Activated CD8-positive, alpha-beta memory T cell treated with anti-CD3 and anti-CD28 coated beads for 48 hours (primary cell): Measurements from ENCODE around the gene SLC7A10.

ENCODE experiments used
- DNase-seq, 3 experiments: peaks; one replicate each; pipeline ENCODE4 v3.0.0-alpha.2; 2020; ENCODE audit warnings: low read depth in 2 of 3, low spot score in 2 of 3

The SLC7A10 gene

GRCh38 chr19:33255781-33256180, 30.1 kb upstream of the SLC7A10 start:
- DNase-seq: no peak

GRCh38 chr19:33254245-33254824, 28.7 kb upstream of the SLC7A10 start:
- no peak for DNase-seq

GRCh38 chr19:33252971-33253370, 27.3 kb upstream of the SLC7A10 start:
- no peak for DNase-seq

- no peak for DNase-seq
These were observed 26.8 kb upstream of the SLC7A10 start for GRCh38 chr19:33252418-33252962.

GRCh38 chr19:33251526-33252090, 26.0 kb upstream of the SLC7A10 start:
- no peak for DNase-seq

GRCh38 chr19:33251076-33251475, 25.4 kb upstream of the SLC7A10 start:
- DNase-seq: no peak

- DNase-seq: no peak
These were observed 24.9 kb upstream of the SLC7A10 start for GRCh38 chr19:33250500-33250899.

GRCh38 chr19:33249740-33250366, 24.2 kb upstream of the SLC7A10 start:
- DNase-seq: no peak

GRCh38 chr19:33248954-33249613, 23.4 kb upstream of the SLC7A10 start:
- no peak for DNase-seq

- no peak for DNase-seq
These were observed 22.9 kb upstream of the SLC7A10 start for GRCh38 chr19:33248553-33248953.

GRCh38 chr19:33248104-33248503, 22.5 kb upstream of the SLC7A10 start:
- DNase-seq: no peak

GRCh38 chr19:33247441-33247819, 21.8 kb upstream of the SLC7A10 start:
- DNase-seq: no peak

- DNase-seq: no peak
These were observed 21.2 kb upstream of the SLC7A10 start for GRCh38 chr19:33246709-33247440.

GRCh38 chr19:33245948-33246708, 20.5 kb upstream of the SLC7A10 start:
- DNase-seq: no peak

GRCh38 chr19:33242911-33243310, 17.3 kb upstream of the SLC7A10 start:
- no peak for DNase-seq

GRCh38 chr19:33242131-33242530, 16.5 kb upstream of the SLC7A10 start:
- DNase-seq: no peak

- peak in 1 of 3 experiments; percentile 11 for DNase-seq
These were observed 16.0 kb upstream of the SLC7A10 start for GRCh38 chr19:33241530-33242101.

GRCh38 chr19:33241091-33241529, 15.5 kb upstream of the SLC7A10 start:
- no peak for DNase-seq

GRCh38 chr19:33240181-33240771, 14.6 kb upstream of the SLC7A10 start:
- DNase-seq: no peak
